Small intestine (tissue), 7 donors: ENCODE results near the gene KCNMB1. TPM values are rescaled to one million over a fixed set of nuclear protein-coding genes. Genes with fewer than 3 reads are reported as not detected.

Experiments
- DNase-seq, 2 donors: peaks; one replicate each; pipeline versions ENCODE4 v3.0.0 to v3.0.0-alpha.2; 2013
- FAIRE-seq: peaks from 2 replicates; lab custom pipeline; 2012; peaks lifted over from hg19 to GRCh38; lab: Jason Lieb, UNC
- H3K27ac ChIP-seq, 3 donors: one replicate each; pipeline ENCODE4 v1.5.1; 2013; ENCODE audit warnings: low read length in 2 of 3, mild to moderate bottlenecking in 2 of 3, control low read depth in 1 of 3, inconsistent platforms in 1 of 3, low read depth in 1 of 3, moderate library complexity in 1 of 3
- H3K27me3 ChIP-seq, 3 donors: one replicate each; pipeline ENCODE4 v1.6.1; 2013; ENCODE audit warnings: low read length in 3 of 3, inconsistent platforms in 1 of 3; ENCODE audit not compliant: control insufficient read depth in 3 of 3, insufficient read depth in 3 of 3
- H3K36me3 ChIP-seq, 3 donors: one replicate each; pipeline ENCODE4 v1.6.1; 2013; ENCODE audit warnings: low read length in 3 of 3, inconsistent platforms in 1 of 3, low read depth in 1 of 3, mild to moderate bottlenecking in 1 of 3, moderate library complexity in 1 of 3; ENCODE audit not compliant: control insufficient read depth in 3 of 3, insufficient read depth in 2 of 3
- H3K4me1 ChIP-seq, 3 donors: one replicate each; pipeline ENCODE4 v1.6.1; 2013; ENCODE audit warnings: low read length in 2 of 3, inconsistent platforms in 1 of 3, low read depth in 1 of 3, mild to moderate bottlenecking in 1 of 3, moderate library complexity in 1 of 3; ENCODE audit not compliant: control insufficient read depth in 3 of 3, insufficient read depth in 2 of 3
- H3K4me3 ChIP-seq, 3 donors: one replicate each; pipeline ENCODE4 v1.5.1; 2013; ENCODE audit warnings: low read length in 3 of 3, control low read depth in 1 of 3, inconsistent platforms in 1 of 3, low read depth in 1 of 3, mild to moderate bottlenecking in 1 of 3, moderate library complexity in 1 of 3
- H3K9me3 ChIP-seq, 2 donors: one replicate each; pipeline ENCODE4 v1.6.1; 2013; ENCODE audit warnings: low read depth in 1 of 2, low read length in 1 of 2; ENCODE audit not compliant: control insufficient read depth in 2 of 2, insufficient read depth in 1 of 2
- WGBS, 3 donors: extraction: QIAGEN DNeasy Blood & Tissue Kit; methylation state at CpG; one replicate each; pipeline ENCODE4 v1.1.7; 2013; 5-methylcytosine and 5-hydroxymethylcytosine counted together
- polyA plus RNA-seq, 4 donors: library from polyadenylated mRNA; stranded (reverse) in 3 of 4; unstranded in 1 of 4; fragments of 200-250 nt in 3 of 4; fragments of 120-200 nt in 1 of 4; gene quantifications; one replicate each; pipeline versions ENCODE4 v1.2.1 to v1.2.3, GENCODE V29; 2013
- donor health status: healthy with polysubstance abuse.
- donor health status: control.
- donor health status: control.
- donor health status: Bipolar disorder and iron deficiency.
- donor health status: healthy.

KCNMB1 gene
- polyA plus RNA-seq, 4 donors, result 0.22 to 3.6 (median 0.63) TPM

GRCh38 chr5:170430866-170431437 is 41.8 kb upstream of the KCNMB1 start:
- WGBS, 3 donors, result 76 to 83% (median 77%) methylated on average over 10 of the region's 10 CpGs
- no peaks in the 10 kb centered on the region for H3K4me1 ChIP-seq
- no peak overlapping the region for H3K4me3 ChIP-seq
- H3K27ac ChIP-seq, result no peak overlapping the region
- H3K27me3 ChIP-seq, result no peaks in the 10 kb centered on the region
- no peaks in the 10 kb centered on the region for H3K9me3 ChIP-seq
- no peak for FAIRE-seq
- no peak for DNase-seq
- no peaks in the 10 kb centered on the region for H3K36me3 ChIP-seq

- 46 to 74% (median 53%) methylated on average over 4 of the region's 4 CpGs for WGBS, 3 donors
- FAIRE-seq, result no peak
These were observed 41.1 kb upstream of the KCNMB1 start for GRCh38 chr5:170430256-170430655.

GRCh38 chr5:170429014-170429413 is 39.8 kb upstream of the KCNMB1 start:
- H3K4me1 ChIP-seq, result no peaks in the 10 kb centered on the region
- H3K9me3 ChIP-seq, result no peaks in the 10 kb centered on the region
- H3K27ac ChIP-seq, result no peak overlapping the region
- no peaks in the 10 kb centered on the region for H3K27me3 ChIP-seq
- H3K36me3 ChIP-seq, result no peaks in the 10 kb centered on the region
- 63 to 79% (median 66%) methylated on average over 7 of the region's 7 CpGs for WGBS, 3 donors
- FAIRE-seq, result no peak
- no peak overlapping the region for H3K4me3 ChIP-seq
- DNase-seq, result no peak

More at GRCh38 chr5:170430256-170430655, 41.1 kb upstream of the KCNMB1 start:
- no peak overlapping the region for H3K4me3 ChIP-seq
- H3K4me1 ChIP-seq, result no peaks in the 10 kb centered on the region
- H3K36me3 ChIP-seq, result no peaks in the 10 kb centered on the region
- no peaks in the 10 kb centered on the region for H3K9me3 ChIP-seq
- no peak overlapping the region for H3K27ac ChIP-seq
- no peaks in the 10 kb centered on the region for H3K27me3 ChIP-seq
- no peak for DNase-seq

- H3K4me3 ChIP-seq, result no peak overlapping the region
- H3K36me3 ChIP-seq, result no peaks in the 10 kb centered on the region
- H3K27ac ChIP-seq, result no peak overlapping the region
- no peaks in the 10 kb centered on the region for H3K9me3 ChIP-seq
- DNase-seq (peak in 1 of 2 donors; percentile 39), FAIRE-seq (no peak)
- peaks cover 0 to 4% (median 0%) of the 10 kb centered on the region in 3 donors for H3K27me3 ChIP-seq
- WGBS, 3 donors, result 37 to 62% (median 61%) methylated on average over 4 of the region's 4 CpGs
- H3K4me1 ChIP-seq, result no peaks in the 10 kb centered on the region
These were observed 38.6 kb upstream of the KCNMB1 start for GRCh38 chr5:170427672-170428236.

- no peak overlapping the region for H3K4me3 ChIP-seq
- H3K27ac ChIP-seq, result no peak overlapping the region
- WGBS, 3 donors, result 59 to 85% (median 78%) methylated on average over 6 of the region's 6 CpGs
- no peaks in the 10 kb centered on the region for H3K36me3 ChIP-seq
- H3K4me1 ChIP-seq, result no peaks in the 10 kb centered on the region
- H3K9me3 ChIP-seq, result no peaks in the 10 kb centered on the region
- FAIRE-seq (no peak), DNase-seq (no peak)
- peaks cover 0 to 4% (median 0%) of the 10 kb centered on the region in 3 donors for H3K27me3 ChIP-seq
These were observed 37.6 kb upstream of the KCNMB1 start for GRCh38 chr5:170426786-170427185.

- FAIRE-seq, result no peak
- Histone ChIP-seq H3K27me3 (peaks cover 0 to 4% (median 0%) of the 10 kb centered on the region in 3 donors), H3K36me3 (no peaks in the 10 kb centered on the region), H3K4me3 (no peak overlapping the region), H3K9me3 (no peaks in the 10 kb centered on the region), H3K4me1 (no peaks in the 10 kb centered on the region), H3K27ac (no peak overlapping the region)
- 82 to 93% (median 91%) methylated on average over 3 of the region's 3 CpGs for WGBS, 3 donors
- DNase-seq, result no peak
These were observed 37.1 kb upstream of the KCNMB1 start for GRCh38 chr5:170426149-170426767.

- H3K4me1 ChIP-seq, result no peaks in the 10 kb centered on the region
- no peak overlapping the region for H3K4me3 ChIP-seq
- no peaks in the 10 kb centered on the region for H3K36me3 ChIP-seq
- no peak overlapping the region for H3K27ac ChIP-seq
- 74 to 86% (median 76%) methylated on average over 6 of the region's 6 CpGs for WGBS, 3 donors
- no peak for DNase-seq
- FAIRE-seq, result no peak
- H3K9me3 ChIP-seq, result no peaks in the 10 kb centered on the region
- peaks cover 0 to 4% (median 0%) of the 10 kb centered on the region in 3 donors for H3K27me3 ChIP-seq
These were observed 36.6 kb upstream of the KCNMB1 start for GRCh38 chr5:170425731-170426130.

- Histone ChIP-seq H3K27me3 (peaks cover 0 to 4% (median 0%) of the 10 kb centered on the region in 3 donors), H3K4me3 (no peak overlapping the region), H3K9me3 (no peaks in the 10 kb centered on the region), H3K27ac (no peak overlapping the region), H3K4me1 (no peaks in the 10 kb centered on the region), H3K36me3 (peaks cover 0 to 2% (median 0%) of the 10 kb centered on the region in 3 donors)
- WGBS, 3 donors, result 79 to 88% (median 83%) methylated on average over 4 of the region's 4 CpGs
- FAIRE-seq, result no peak
- no peak for DNase-seq
These were observed 35.5 kb upstream of the KCNMB1 start for GRCh38 chr5:170424629-170425028.
